Calu3 (cell line): ENCODE measurements around the gene DIP2B. TPM values are rescaled to one million over a fixed set of nuclear protein-coding genes. Genes with fewer than 3 reads are reported as not detected.

Experiments
- BruUV-seq: library from RNA; stranded (reverse); fragments of 400-500 nt; replicated peaks from 2 replicates; lab custom pipeline; 2021; lab: Mats Ljungman, UMichigan
- CTCF ChIA-PET: fragments of 300-600 bp; sonication (Branson Sonifier 250); formaldehyde crosslinking; loops from one replicate; lab custom pipeline; 2022; ENCODE audit warnings: antibody characterized with exemption; lab: Charles Lee
- DNase-seq: peaks from one replicate; pipeline ENCODE4 v3.0.0; 2022
- H3K27ac Mint-ChIP-seq: one replicate; pipeline ENCODE4 v1.8.0; 2022; ENCODE audit warnings: mixed read lengths; ENCODE audit not compliant: unreplicated experiment
- H3K27me3 Mint-ChIP-seq: one replicate; pipeline ENCODE4 v1.8.0; 2022; ENCODE audit warnings: mixed read lengths; ENCODE audit not compliant: unreplicated experiment
- H3K36me3 Mint-ChIP-seq: one replicate; pipeline ENCODE4 v1.8.0; 2022; ENCODE audit warnings: mild to moderate bottlenecking, moderate library complexity, mixed read lengths; ENCODE audit not compliant: insufficient read depth, unreplicated experiment
- H3K4me1 Mint-ChIP-seq: one replicate; pipeline ENCODE4 v1.8.0; 2022; ENCODE audit warnings: mild to moderate bottlenecking, low read depth, mixed read lengths; ENCODE audit not compliant: unreplicated experiment
- H3K4me3 Mint-ChIP-seq: one replicate; pipeline ENCODE4 v1.8.0; 2022; ENCODE audit warnings: mild to moderate bottlenecking, low read depth, moderate library complexity, mixed read lengths; ENCODE audit not compliant: unreplicated experiment
- H3K9me3 Mint-ChIP-seq: one replicate; pipeline ENCODE4 v1.8.0; 2022; ENCODE audit warnings: low read depth, mixed read lengths; ENCODE audit not compliant: unreplicated experiment
- CTCF ChIP-seq: fragments of 200-600 bp; IDR thresholded peaks from one replicate; pipeline ENCODE4 v1.8.0; 2022; ENCODE audit warnings: antibody characterized with exemption; ENCODE audit not compliant: unreplicated experiment
- intact Hi-C: fragments of 100-400 bp; cut with micrococcal nuclease; formaldehyde crosslinking; loops from one replicate; pipeline ENCODE4 v1.10.0; 2022; ENCODE audit not compliant: unreplicated experiment
- total RNA-seq: library from RNA; stranded (reverse); gene quantifications from 2 replicates; pipeline ENCODE4 v1.2.3, GENCODE V29; 2022

Gene DIP2B
- total RNA-seq, 1 experiment from 2014 or later, result 22.8 TPM

DNA sequence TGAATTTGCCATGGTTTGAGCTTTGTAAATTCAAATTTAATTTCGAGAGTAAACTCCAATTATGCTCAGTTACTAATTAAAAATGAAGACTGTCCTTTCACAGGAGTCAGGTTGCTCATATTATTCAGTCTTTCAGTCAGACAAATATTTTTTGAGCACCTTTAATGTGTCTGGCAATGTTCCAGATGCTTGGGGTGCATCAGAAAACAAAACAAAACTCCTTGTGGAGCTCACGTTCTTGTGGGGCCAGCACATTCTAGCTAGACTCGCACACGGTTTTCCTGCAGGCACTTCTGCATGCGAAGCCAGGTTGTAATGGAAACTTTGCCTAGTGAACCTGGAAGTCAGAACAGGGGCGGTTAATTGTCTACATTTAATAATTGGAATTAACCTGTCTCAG, 195.2 kb downstream of the DIP2B start:
- Mint-ChIP-seq H3K4me3 (no peak overlapping the region), H3K36me3 (peaks cover 8% of the 10 kb centered on the region), H3K27ac (no peak overlapping the region), H3K9me3 (no peaks in the 10 kb centered on the region), H3K27me3 (no peaks in the 10 kb centered on the region), H3K4me1 (no peaks in the 10 kb centered on the region)
- TF ChIP-seq CTCF, result no peak
- intact Hi-C loops, result no loop called here
- DNase-seq, result no peak
- CTCF ChIA-PET, result interaction anchor here (0.6 kb wide), 1 partner anchor 1155 kb away, joined by 3 read pairs; no protein-coding TSS in a partner anchor
- no TSS peak for BruUV-seq

DNA sequence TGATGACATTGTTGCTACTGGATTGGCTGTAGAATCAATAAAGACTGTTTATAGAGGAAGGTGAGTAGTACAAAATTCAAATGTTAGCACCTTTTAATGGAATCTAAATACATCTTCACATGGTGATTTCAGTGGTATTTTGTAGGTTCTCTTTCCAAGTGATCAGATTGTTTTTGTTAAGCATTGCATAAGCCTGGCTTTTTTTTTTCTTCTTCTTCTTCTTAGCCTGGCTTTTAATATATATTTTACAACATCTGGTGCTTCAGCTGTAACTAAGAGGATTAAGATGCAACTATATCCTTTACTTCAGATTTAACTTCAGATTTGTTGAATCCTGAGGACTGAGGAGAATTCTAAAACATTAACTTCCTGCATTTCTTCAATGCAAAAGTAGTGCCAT, 201.8 kb downstream of the DIP2B start:
- Mint-ChIP-seq H3K27ac (no peak overlapping the region), H3K4me1 (no peaks in the 10 kb centered on the region)

DNA sequence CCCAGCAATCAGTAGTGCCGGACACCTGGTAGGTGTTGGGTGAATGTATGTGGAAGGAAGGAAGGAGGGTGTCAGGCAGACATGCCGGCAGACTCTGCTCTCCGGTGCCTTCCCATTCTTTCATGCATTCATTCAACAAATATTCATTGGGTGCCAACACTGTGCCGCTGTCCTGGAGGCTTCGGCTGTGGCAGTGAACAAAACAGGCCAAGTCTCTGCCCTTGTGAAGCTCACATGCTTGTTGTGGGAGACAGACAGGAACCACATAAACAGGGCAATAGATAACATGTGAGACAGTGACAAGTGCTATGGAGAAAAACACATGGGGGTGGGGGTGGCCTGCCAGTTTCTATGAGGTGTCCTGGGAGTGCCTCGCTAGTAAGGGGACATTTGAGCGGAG, 202.6 kb downstream of the DIP2B start:
- Mint-ChIP-seq H3K4me1 (no peaks in the 10 kb centered on the region), H3K36me3 (peaks cover 25% of the 10 kb centered on the region), H3K27ac (no peak overlapping the region), H3K27me3 (no peaks in the 10 kb centered on the region), H3K4me3 (no peak overlapping the region), H3K9me3 (no peaks in the 10 kb centered on the region)
- no TSS peak for BruUV-seq
- CTCF ChIA-PET, result no interaction called here
- no peak for TF ChIP-seq CTCF
- intact Hi-C loops, result no loop called here
- DNase-seq, result no peak

More for the DNA sequence above, 201.8 kb downstream of the DIP2B start:
- Mint-ChIP-seq H3K4me3 (no peak overlapping the region), H3K9me3 (no peaks in the 10 kb centered on the region), H3K36me3 (peaks cover 25% of the 10 kb centered on the region), H3K27me3 (no peaks in the 10 kb centered on the region)
- no peak for DNase-seq
- no TSS peak for BruUV-seq
- CTCF ChIA-PET, result no interaction called here
- intact Hi-C loops, result no loop called here
- no peak for TF ChIP-seq CTCF

- no peak for TF ChIP-seq CTCF
- Mint-ChIP-seq H3K36me3 (peaks cover 25% of the 10 kb centered on the region), H3K4me1 (no peaks in the 10 kb centered on the region), H3K4me3 (no peak overlapping the region), H3K27ac (no peak overlapping the region), H3K27me3 (no peaks in the 10 kb centered on the region), H3K9me3 (no peaks in the 10 kb centered on the region)
- BruUV-seq, result no TSS peak
- no peak for DNase-seq
- CTCF ChIA-PET, result interaction anchor here (0.5 kb wide), 1 partner anchor 11 kb away, joined by 5 read pairs; no protein-coding TSS in a partner anchor
- intact Hi-C loops, result no loop called here
These were observed 203.8 kb downstream of the DIP2B start for GRCh38 chr12:50708631-50709030.
